Astrocyte (in vitro differentiated cells and primary cell): ENCODE results near the gene CTNNA3. TPM values are rescaled to one million over a fixed set of nuclear protein-coding genes. Genes with fewer than 3 reads are reported as not detected.
A peak's percentile ranks its signal among the peaks of the same experiment; 100 is the strongest.
"Not testable (repeated sequence)": the region's sequence is repeated elsewhere in the genome, so short reads cannot be mapped to it uniquely, and the experiment has no call there.

Experiments used
- DNase-seq: peaks from one replicate; pipeline ENCODE4 v3.0.0-alpha.2; 2010; ENCODE audit warnings: low read depth
- FAIRE-seq: peaks from 2 replicates; lab custom pipeline; 2011; peaks lifted over from hg19 to GRCh38; lab: Jason Lieb, UNC
- H2AFZ ChIP-seq: 2 replicates; pipeline ENCODE4 v1.6.0; 2012; ENCODE audit warnings: low read depth, low read length, inconsistent platforms
- H3K27ac ChIP-seq: 2 replicates; pipeline ENCODE4 v1.5.1; 2011; ENCODE audit warnings: low read depth, low read length, inconsistent platforms
- H3K27me3 ChIP-seq: 2 replicates; pipeline ENCODE4 v1.6.0; 2011; ENCODE audit warnings: low read length, inconsistent platforms; ENCODE audit not compliant: insufficient read depth
- H3K36me3 ChIP-seq: 2 replicates; pipeline ENCODE4 v1.5.1; 2011; ENCODE audit warnings: low read length, inconsistent platforms; ENCODE audit not compliant: insufficient read depth
- H3K4me1 ChIP-seq: 2 replicates; pipeline ENCODE4 v1.5.1; 2011; ENCODE audit warnings: low read length, inconsistent platforms; ENCODE audit not compliant: insufficient read depth
- H3K4me2 ChIP-seq: 2 replicates; pipeline ENCODE4 v1.6.0; 2012; ENCODE audit warnings: low read length, inconsistent platforms
- H3K4me3 ChIP-seq: 2 replicates; pipeline ENCODE4 v1.5.1; 2011; ENCODE audit warnings: low read depth, mild to moderate bottlenecking, low read length, inconsistent platforms; ENCODE audit not compliant: insufficient read depth
- H3K79me2 ChIP-seq: 2 replicates; pipeline ENCODE4 v1.6.0; 2012; ENCODE audit warnings: mild to moderate bottlenecking, low read length, inconsistent platforms; ENCODE audit not compliant: insufficient read depth
- H3K9ac ChIP-seq: 2 replicates; pipeline ENCODE4 v1.6.0; 2012; ENCODE audit warnings: mild to moderate bottlenecking, low read length, inconsistent platforms
- H3K9me3 ChIP-seq: 2 replicates; pipeline ENCODE4 v1.5.1; 2012; ENCODE audit warnings: low read depth, mild to moderate bottlenecking, low read length, inconsistent platforms; ENCODE audit not compliant: insufficient read depth
- H4K20me1 ChIP-seq: 2 replicates; pipeline ENCODE4 v1.6.0; 2012; ENCODE audit warnings: low read length, inconsistent platforms; ENCODE audit not compliant: insufficient read depth
- H3K27ac Mint-ChIP-seq: one replicate; pipeline ENCODE4 v1.8.0; 2021; ENCODE audit warnings: mild to moderate bottlenecking, mixed read lengths; ENCODE audit not compliant: unreplicated experiment
- H3K27me3 Mint-ChIP-seq: one replicate; pipeline ENCODE4 v1.8.0; 2021; ENCODE audit warnings: low read depth, mixed read lengths; ENCODE audit not compliant: unreplicated experiment
- H3K36me3 Mint-ChIP-seq: one replicate; pipeline ENCODE4 v1.8.0; 2021; ENCODE audit warnings: low read depth, mixed read lengths; ENCODE audit not compliant: unreplicated experiment
- H3K4me1 Mint-ChIP-seq: one replicate; pipeline ENCODE4 v1.8.0; 2021; ENCODE audit warnings: low read depth, mixed read lengths; ENCODE audit not compliant: unreplicated experiment
- H3K4me3 Mint-ChIP-seq: one replicate; pipeline ENCODE4 v1.8.0; 2021; ENCODE audit warnings: mild to moderate bottlenecking, moderate library complexity, mixed read lengths; ENCODE audit not compliant: unreplicated experiment
- H3K9me3 Mint-ChIP-seq: one replicate; pipeline ENCODE4 v1.8.0; 2021; ENCODE audit warnings: mild to moderate bottlenecking, mixed read lengths; ENCODE audit not compliant: unreplicated experiment
- CTCF ChIP-seq: IDR thresholded peaks from 2 replicates; pipeline ENCODE4 v1.5.1; 2011; ENCODE audit warnings: low read depth, mild to moderate bottlenecking, inconsistent platforms, low read length, moderate library complexity; ENCODE audit not compliant: insufficient read depth
- EZH2 ChIP-seq: IDR thresholded peaks from 2 replicates; pipeline ENCODE4 v1.6.1; 2012; ENCODE audit warnings: mild to moderate bottlenecking, low read length, inconsistent platforms; ENCODE audit not compliant: insufficient read depth
- total RNA-seq: library from RNA; stranded (reverse); gene quantifications from 2 replicates; pipeline ENCODE4 v1.2.1, GENCODE V29; 2021

CTNNA3 gene
- total RNA-seq, 1 donor from 2014 or later, result 0.73 TPM

GRCh38 chr10:66349076-66349475, 1346.9 kb downstream of the CTNNA3 start:
- no peaks in the 10 kb centered on the region for H3K36me3 Mint-ChIP-seq
- no peak for TF ChIP-seq CTCF
- TF ChIP-seq EZH2, result no peak
- Histone ChIP-seq H4K20me1 (no peaks in the 10 kb centered on the region), H3K79me2 (no peaks in the 10 kb centered on the region), H3K27ac (no peak overlapping the region), H3K4me1 (no peaks in the 10 kb centered on the region), H2AFZ (no peak overlapping the region), H3K9ac (no peak overlapping the region), H3K36me3 (no peaks in the 10 kb centered on the region), H3K4me3 (no peak overlapping the region), H3K4me2 (peak overlapping the region; percentile 8), H3K27me3 (no peaks in the 10 kb centered on the region), H3K9me3 (no peaks in the 10 kb centered on the region)
- no peaks in the 10 kb centered on the region for H3K9me3 Mint-ChIP-seq
- no peaks in the 10 kb centered on the region for H3K4me1 Mint-ChIP-seq
- FAIRE-seq, result no peak
- H3K4me3 Mint-ChIP-seq, result no peak overlapping the region
- no peak overlapping the region for H3K27ac Mint-ChIP-seq
- no peak for DNase-seq
- no peaks in the 10 kb centered on the region for H3K27me3 Mint-ChIP-seq

GRCh38 chr10:66337211-66337610, 1358.8 kb downstream of the CTNNA3 start:
- FAIRE-seq (no peak), DNase-seq (no peak)
- Histone ChIP-seq H4K20me1 (no peaks in the 10 kb centered on the region), H3K4me2 (no peak overlapping the region), H3K27me3 (no peaks in the 10 kb centered on the region), H3K27ac (no peak overlapping the region), H3K79me2 (no peaks in the 10 kb centered on the region), H3K36me3 (no peaks in the 10 kb centered on the region), H3K9me3 (no peaks in the 10 kb centered on the region), H2AFZ (no peak overlapping the region), H3K4me3 (no peak overlapping the region), H3K9ac (no peak overlapping the region), H3K4me1 (no peaks in the 10 kb centered on the region)
- Mint-ChIP-seq H3K9me3 (peaks cover 5% of the 10 kb centered on the region), H3K27ac (no peak overlapping the region), H3K27me3 (no peaks in the 10 kb centered on the region), H3K36me3 (no peaks in the 10 kb centered on the region), H3K4me1 (no peaks in the 10 kb centered on the region), H3K4me3 (no peak overlapping the region)
- TF ChIP-seq CTCF (no peak), EZH2 (no peak)

- Histone ChIP-seq H3K4me1 (no peaks in the 10 kb centered on the region), H3K4me3 (no peak overlapping the region), H3K36me3 (no peaks in the 10 kb centered on the region), H4K20me1 (no peaks in the 10 kb centered on the region), H3K27me3 (no peaks in the 10 kb centered on the region), H3K4me2 (no peak overlapping the region), H3K9me3 (no peaks in the 10 kb centered on the region), H2AFZ (no peak overlapping the region), H3K9ac (no peak overlapping the region), H3K79me2 (no peaks in the 10 kb centered on the region), H3K27ac (no peak overlapping the region)
- H3K4me1 Mint-ChIP-seq, result no peaks in the 10 kb centered on the region
- H3K27ac Mint-ChIP-seq, result no peak overlapping the region
- peaks cover 5% of the 10 kb centered on the region for H3K9me3 Mint-ChIP-seq
- FAIRE-seq (no peak), DNase-seq (no peak)
- H3K36me3 Mint-ChIP-seq, result no peaks in the 10 kb centered on the region
- no peaks in the 10 kb centered on the region for H3K27me3 Mint-ChIP-seq
- TF ChIP-seq EZH2 (no peak), CTCF (no peak)
- H3K4me3 Mint-ChIP-seq, result no peak overlapping the region
Measured at GRCh38 chr10:66336791-66337190, 1359.2 kb downstream of the CTNNA3 start.

- not testable (repeated sequence) for H3K27me3 ChIP-seq, H3K79me2 ChIP-seq, H3K9me3 Mint-ChIP-seq, H3K9me3 ChIP-seq, H3K4me1 Mint-ChIP-seq, H3K27me3 Mint-ChIP-seq, H3K4me3 Mint-ChIP-seq, H3K36me3 Mint-ChIP-seq, H3K4me3 ChIP-seq, H3K27ac Mint-ChIP-seq, H3K4me2 ChIP-seq, DNase-seq, H4K20me1 ChIP-seq, H2AFZ ChIP-seq, FAIRE-seq, H3K36me3 ChIP-seq, H3K9ac ChIP-seq, H3K27ac ChIP-seq, H3K4me1 ChIP-seq
Measured at GRCh38 chr10:66335753-66336152, 1360.2 kb downstream of the CTNNA3 start.
